ENCODE measurements around the gene NCOA6. TPM values are rescaled to one million over a fixed set of nuclear protein-coding genes. Genes with fewer than 3 reads are reported as not detected.

Gene NCOA6
- total and polyA plus RNA-seq, 2 donors (not counting 1 experiment from before 2014, with no cell fraction given) = 8.1 to 12.0 TPM

GRCh38 chr20:34806255-34806654 lies 19.2 kb downstream of the NCOA6 start:
- no peaks in the 10 kb centered on the region for H3K36me3 ChIP-seq (ENCODE audit: control insufficient read depth, insufficient read depth, low read length)
- H3K9ac ChIP-seq (ENCODE audit: insufficient read depth, low read length) = no peak overlapping the region
- peaks cover 34% of the 10 kb centered on the region for H3K79me2 ChIP-seq (ENCODE audit: control insufficient read depth, insufficient read depth, low read length)
- H3K4me3 ChIP-seq (replicated peaks in 1 of 4; ENCODE audit: control extremely low read depth in 1 of 4, insufficient read depth in 1 of 4, low read depth in 3 of 4, low read length in 4 of 4) = no peak overlapping the region
- no peaks in the 10 kb centered on the region for H3K27me3 ChIP-seq (ENCODE audit: control insufficient read depth, insufficient read depth, low read length)
- H2AFZ ChIP-seq (ENCODE audit: low read length) = no peak overlapping the region
- no peaks in the 10 kb centered on the region for H3K4me1 ChIP-seq (ENCODE audit: control insufficient read depth, extremely low read depth, insufficient read depth, low read length)
- no peak overlapping the region for H3K4me2 ChIP-seq (ENCODE audit: extremely low read depth, insufficient read depth, low read length)
- H4K20me1 ChIP-seq (ENCODE audit: control insufficient read depth, extremely low read depth, insufficient read depth, low read length) = no peaks in the 10 kb centered on the region
- no peak overlapping the region for H3K27ac ChIP-seq (ENCODE audit: insufficient read depth, low read length)
- no peaks in the 10 kb centered on the region for H3K9me3 ChIP-seq (ENCODE audit: control insufficient read depth, insufficient read depth, low read depth, low read length)
- no peak for TF ChIP-seq CTCF (conservative IDR thresholded peaks at IDR 0.05 in 1 of 2, IDR thresholded peaks at IDR 0.05 in 1 of 2; ENCODE audit: low read depth in 1 of 2, low read length in 2 of 2)
- TF ChIP-seq EZH2 (IDR thresholded peaks at IDR 0.05; ENCODE audit: low read length, missing control alignments) = no peak
- DNase-seq (ENCODE audit: low read depth in 2 of 2) = no peak

GRCh38 chr20:34798871-34799270 lies 26.6 kb downstream of the NCOA6 start:
- H4K20me1 ChIP-seq (ENCODE audit: control insufficient read depth, extremely low read depth, insufficient read depth, low read length) = peaks cover under 1% of the 10 kb centered on the region
- TF ChIP-seq CTCF (conservative IDR thresholded peaks at IDR 0.05 in 1 of 2, IDR thresholded peaks at IDR 0.05 in 1 of 2; ENCODE audit: low read depth in 1 of 2, low read length in 2 of 2) = no peak
- peaks cover 44% of the 10 kb centered on the region for H3K79me2 ChIP-seq (ENCODE audit: control insufficient read depth, insufficient read depth, low read length)
- H3K4me1 ChIP-seq (ENCODE audit: control insufficient read depth, extremely low read depth, insufficient read depth, low read length) = no peaks in the 10 kb centered on the region
- DNase-seq (ENCODE audit: low read depth in 2 of 2) = no peak
- no peaks in the 10 kb centered on the region for H3K9me3 ChIP-seq (ENCODE audit: control insufficient read depth, insufficient read depth, low read depth, low read length)
- H3K27me3 ChIP-seq (ENCODE audit: control insufficient read depth, insufficient read depth, low read length) = no peaks in the 10 kb centered on the region
- H2AFZ ChIP-seq (ENCODE audit: low read length) = no peak overlapping the region
- H3K27ac ChIP-seq (ENCODE audit: insufficient read depth, low read length) = no peak overlapping the region
- H3K9ac ChIP-seq (ENCODE audit: insufficient read depth, low read length) = no peak overlapping the region
- no peak overlapping the region for H3K4me3 ChIP-seq (replicated peaks in 1 of 4; ENCODE audit: control extremely low read depth in 1 of 4, insufficient read depth in 1 of 4, low read depth in 3 of 4, low read length in 4 of 4)
- no peak overlapping the region for H3K4me2 ChIP-seq (ENCODE audit: extremely low read depth, insufficient read depth, low read length)
- H3K36me3 ChIP-seq (ENCODE audit: control insufficient read depth, insufficient read depth, low read length) = no peaks in the 10 kb centered on the region

GRCh38 chr20:34798328-34798727 lies 27.1 kb downstream of the NCOA6 start:
- H3K27ac ChIP-seq (ENCODE audit: insufficient read depth, low read length) = no peak overlapping the region
- H3K4me2 ChIP-seq (ENCODE audit: extremely low read depth, insufficient read depth, low read length) = no peak overlapping the region
- no peak overlapping the region for H3K9ac ChIP-seq (ENCODE audit: insufficient read depth, low read length)
- H3K9me3 ChIP-seq (ENCODE audit: control insufficient read depth, insufficient read depth, low read depth, low read length) = no peaks in the 10 kb centered on the region
- TF ChIP-seq CTCF (conservative IDR thresholded peaks at IDR 0.05 in 1 of 2, IDR thresholded peaks at IDR 0.05 in 1 of 2; ENCODE audit: low read depth in 1 of 2, low read length in 2 of 2) = no peak
- no peak for TF ChIP-seq EZH2 (IDR thresholded peaks at IDR 0.05; ENCODE audit: low read length, missing control alignments)
- H2AFZ ChIP-seq (ENCODE audit: low read length) = no peak overlapping the region
- H3K36me3 ChIP-seq (ENCODE audit: control insufficient read depth, insufficient read depth, low read length) = no peaks in the 10 kb centered on the region
- no peak for DNase-seq (ENCODE audit: low read depth in 2 of 2)
- H3K4me1 ChIP-seq (ENCODE audit: control insufficient read depth, extremely low read depth, insufficient read depth, low read length) = no peaks in the 10 kb centered on the region
- no peak overlapping the region for H3K4me3 ChIP-seq (replicated peaks in 1 of 4; ENCODE audit: control extremely low read depth in 1 of 4, insufficient read depth in 1 of 4, low read depth in 3 of 4, low read length in 4 of 4)
- peaks cover 43% of the 10 kb centered on the region for H3K79me2 ChIP-seq (ENCODE audit: control insufficient read depth, insufficient read depth, low read length)
- peaks cover 3% of the 10 kb centered on the region for H4K20me1 ChIP-seq (ENCODE audit: control insufficient read depth, extremely low read depth, insufficient read depth, low read length)
- no peaks in the 10 kb centered on the region for H3K27me3 ChIP-seq (ENCODE audit: control insufficient read depth, insufficient read depth, low read length)
